ENCODE results near the gene ANKRD2.
"Not testable (repeated sequence)": the region's sequence is repeated elsewhere in the genome, so short reads cannot be mapped to it uniquely, and the experiment has no call there.

The ANKRD2 gene

DNA sequence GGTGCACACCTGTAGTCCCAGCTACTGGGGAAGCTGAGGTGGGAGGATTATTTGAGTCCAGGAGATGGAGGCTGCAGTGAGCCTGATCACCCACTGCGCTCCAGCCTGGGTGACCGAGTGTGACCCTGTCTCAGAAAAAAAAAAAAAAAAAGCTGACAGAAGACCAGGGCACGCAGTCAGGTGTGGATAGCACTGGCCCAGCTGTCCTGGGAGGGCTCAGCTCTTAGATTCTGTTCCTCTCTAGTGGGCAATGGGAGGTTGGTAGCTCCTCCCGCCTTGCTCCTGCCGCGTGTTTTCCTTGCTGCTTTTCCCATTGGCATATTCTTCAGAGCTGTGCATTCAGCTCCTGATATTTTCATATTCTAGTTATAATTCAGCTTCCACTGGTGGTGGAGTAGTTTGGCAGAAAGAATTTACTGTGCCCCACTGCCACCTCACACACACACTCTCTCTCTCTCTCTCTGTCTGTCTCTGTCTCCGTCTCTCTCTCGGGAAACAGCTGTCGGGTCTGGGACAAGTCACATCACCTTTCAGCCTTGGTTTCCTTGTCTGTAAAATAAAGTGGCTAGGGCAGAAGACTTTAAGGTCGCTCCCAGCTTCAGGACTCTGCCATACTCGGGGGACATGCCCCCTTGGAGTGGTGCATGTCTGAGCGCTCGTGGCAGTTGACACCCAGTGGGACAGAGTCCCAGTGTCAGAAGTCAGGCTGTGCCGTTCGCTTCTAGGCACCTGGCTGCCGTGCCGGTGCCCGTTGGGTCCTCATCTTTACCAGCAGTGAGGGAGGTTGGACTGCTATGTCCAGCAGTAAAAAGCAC, 25.9 kb upstream of the ANKRD2 start:
- DNase-seq, result no peak

DNA sequence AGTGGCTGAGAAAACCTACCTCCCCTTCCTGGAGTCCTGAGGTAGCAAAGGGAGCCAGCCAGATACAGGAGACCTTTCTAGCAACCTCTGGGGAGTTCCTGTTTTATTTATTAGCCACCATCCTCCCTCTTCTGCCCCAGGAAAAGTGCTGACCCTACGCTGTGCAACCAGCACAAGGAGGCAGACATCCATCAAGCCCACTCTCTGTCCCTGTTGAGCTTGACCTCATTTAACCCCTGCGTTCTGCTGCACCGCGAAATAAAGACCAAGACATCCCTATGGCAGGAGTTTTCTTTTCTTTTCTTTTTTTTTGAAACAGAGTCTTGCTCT, 25.3 kb upstream of the ANKRD2 start:
- DNase-seq, result no peak

DNA sequence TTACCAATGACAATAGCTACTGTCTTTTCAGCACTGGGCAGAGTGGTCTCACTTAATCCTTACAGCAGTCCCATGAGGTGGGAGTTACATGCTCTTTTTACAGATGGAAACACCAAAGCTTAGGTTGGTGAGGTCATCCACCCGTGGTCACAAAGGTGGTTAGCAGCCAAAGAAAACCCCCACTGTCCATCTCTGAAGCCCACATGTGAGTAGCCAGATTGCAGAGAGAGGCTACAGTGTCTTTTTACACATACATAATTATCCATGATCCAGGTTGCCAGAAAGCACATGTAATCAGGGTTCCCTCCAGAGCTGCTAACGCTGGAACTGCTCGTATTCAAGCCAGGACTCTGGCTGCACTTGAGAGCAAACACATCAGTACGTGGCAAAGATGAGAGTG, 24.6 kb upstream of the ANKRD2 start:
- DNase-seq, result no peak

DNA sequence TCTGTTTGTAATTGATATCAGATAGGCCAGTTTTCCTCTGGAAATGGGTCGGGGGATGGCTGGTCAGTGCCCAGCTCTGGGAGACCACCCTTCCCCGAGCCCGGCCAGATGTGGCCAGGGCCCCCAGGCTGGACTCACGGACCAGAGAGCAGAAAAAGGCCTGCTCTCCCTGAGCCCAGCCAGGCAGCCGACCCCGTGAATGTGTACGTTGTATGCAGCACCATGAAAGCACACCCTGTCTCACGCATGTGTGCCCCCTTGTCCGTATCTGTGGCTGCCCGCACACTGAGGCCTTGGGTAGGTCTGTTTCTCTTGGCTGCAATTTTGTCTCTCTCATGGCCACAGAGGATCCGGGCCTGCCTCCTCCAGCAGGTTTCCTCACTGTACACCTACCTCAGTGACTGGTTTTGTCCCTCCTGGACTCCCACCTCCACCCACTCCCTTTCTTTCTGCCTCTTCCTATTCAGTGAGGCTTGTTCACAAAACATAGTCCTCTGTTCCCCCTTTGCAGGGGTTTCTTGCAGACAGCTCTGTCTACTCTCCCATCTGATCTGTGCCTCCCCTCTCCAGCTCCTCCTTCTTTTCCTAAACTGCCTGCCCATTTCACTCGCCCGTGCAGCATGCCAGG, 23.6 kb upstream of the ANKRD2 start:
- no peak for DNase-seq

DNA sequence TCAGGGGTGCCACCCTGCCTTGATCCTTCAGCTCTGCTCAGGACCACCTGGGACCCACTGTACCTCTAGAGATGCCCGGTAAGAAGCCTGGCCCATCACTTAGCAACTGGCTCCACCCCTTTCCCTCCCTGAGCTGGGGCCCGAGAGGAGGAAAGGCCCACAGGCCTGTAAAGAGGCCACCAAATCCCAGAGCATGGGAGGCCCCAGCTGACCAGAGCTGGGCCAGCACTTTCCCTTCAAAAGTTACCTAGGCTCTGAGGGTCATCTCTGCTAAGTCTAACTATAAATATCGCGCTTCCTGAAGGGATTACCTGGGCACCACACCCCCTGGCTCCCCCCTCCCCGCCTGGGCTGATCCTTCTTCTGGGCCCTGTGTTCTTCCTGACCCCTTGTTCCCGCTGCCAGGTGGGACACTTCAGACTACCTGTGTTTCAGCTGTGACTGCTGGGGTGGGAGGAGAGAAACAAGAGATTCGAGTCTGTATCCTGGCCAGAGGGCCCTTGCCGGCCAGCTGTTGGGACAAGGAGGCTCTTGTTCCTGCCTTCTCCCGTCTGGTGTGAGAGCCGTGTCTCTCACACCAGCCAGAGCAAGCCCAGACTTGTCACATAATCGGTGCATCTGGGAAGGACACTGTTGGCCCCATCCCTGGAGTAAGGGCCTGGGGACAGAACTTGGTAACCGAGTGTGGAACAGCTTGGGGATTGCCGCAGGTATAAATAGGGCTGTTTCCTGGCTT, 22.8 kb upstream of the ANKRD2 start:
- peak; percentile 59 for DNase-seq

DNA sequence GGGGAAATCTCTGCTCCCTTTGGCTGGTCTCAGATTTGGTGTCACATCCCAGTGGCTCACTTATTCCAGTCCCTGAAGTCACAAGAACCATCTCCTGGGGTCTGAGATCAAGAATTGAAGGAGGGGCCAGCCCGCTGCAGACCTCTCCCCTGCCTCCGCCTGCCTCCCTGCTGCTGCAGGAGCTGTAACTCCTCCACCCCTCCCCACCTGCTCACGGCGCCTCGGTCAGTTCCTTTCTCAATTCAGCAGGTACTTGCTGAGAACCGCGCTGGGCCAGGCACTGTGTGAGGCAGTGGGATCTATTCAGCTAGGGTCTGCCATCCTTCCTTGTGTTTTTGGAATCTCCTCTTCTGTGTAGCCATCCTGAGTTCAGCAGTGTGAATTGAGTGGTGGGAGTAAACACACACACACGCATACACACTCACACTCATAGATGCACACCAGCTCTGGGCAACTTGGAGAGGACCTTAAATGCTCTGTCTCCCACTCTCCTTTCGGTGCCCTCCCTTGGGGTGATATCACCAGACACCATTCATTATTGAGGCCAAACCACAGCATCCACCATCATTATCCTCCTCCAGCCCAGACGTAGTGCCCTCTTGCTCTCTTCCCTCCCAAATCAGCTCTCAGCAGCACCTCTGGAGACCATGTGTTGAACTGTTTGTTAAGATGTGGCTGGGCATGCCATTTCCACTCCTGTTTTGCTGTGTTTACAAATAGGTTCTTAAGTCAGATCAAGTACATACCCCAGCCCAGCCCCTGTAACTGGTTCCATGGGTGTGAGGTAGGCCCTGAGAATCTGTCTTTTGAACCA, 22.0 kb upstream of the ANKRD2 start:
- DNase-seq, result no peak

DNA sequence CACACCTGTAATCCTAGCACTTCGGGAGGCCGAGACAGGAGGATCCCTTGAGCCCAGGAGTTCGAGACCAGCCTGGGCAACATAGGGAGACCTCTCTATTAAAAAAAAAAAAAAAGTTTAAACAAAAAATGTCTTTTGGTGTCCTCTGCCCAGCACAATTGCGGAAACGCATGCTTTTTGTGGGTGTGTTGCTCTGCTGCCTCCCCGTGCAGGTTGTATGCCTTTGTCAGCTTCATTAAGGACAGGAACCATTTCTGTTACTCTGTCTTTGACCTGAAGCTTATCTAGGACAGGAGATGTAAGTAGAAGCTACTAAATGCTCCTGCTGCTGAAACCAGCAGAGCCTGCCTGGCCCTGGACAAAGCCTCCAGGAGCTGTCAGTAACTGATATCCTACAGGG, 21.3 kb upstream of the ANKRD2 start:
- no peak for DNase-seq

DNA sequence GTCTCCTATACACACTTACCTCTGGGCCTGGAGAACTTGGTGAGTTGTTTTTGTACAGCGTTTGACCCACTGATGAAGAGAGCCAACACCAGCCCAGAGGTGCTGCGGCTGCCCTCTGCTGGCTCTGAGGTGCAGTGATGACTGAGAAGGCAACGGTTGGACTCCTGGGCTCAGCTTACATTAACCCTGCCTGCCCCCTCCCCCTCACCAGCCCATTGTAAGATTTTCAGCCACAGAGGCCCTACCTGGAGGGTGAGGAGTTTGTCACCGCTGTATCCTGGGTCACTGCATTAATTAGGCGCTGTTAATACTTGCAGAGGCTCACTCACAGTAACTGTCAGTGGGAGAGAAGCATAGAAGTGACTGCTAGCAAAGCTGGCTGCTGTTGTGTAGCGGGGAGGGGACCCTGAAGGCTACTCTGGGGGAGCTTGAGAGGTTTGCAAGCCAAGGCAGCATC, 19.0 kb upstream of the ANKRD2 start:
- DNase-seq, result peak; percentile 77

DNA sequence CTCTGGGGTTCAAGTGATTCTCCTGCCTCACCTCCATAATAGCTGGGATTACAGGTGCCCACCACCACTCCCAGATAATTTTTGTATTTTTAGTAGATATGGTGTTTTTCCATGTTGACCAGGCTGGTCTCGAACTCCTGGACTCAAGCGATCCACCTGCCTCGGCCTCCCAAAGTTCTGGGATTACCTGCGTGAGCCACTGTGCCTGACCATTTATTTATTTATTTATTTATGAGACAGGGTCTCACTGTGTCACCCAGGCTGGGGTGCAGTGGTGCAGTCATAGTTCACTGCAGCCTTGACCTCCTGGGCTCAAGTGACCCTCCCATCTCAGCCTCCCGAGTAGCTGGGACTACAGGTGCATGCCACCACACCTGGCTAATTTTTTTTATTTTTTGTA, 18.2 kb upstream of the ANKRD2 start:
- DNase-seq, result not testable (repeated sequence)

DNA sequence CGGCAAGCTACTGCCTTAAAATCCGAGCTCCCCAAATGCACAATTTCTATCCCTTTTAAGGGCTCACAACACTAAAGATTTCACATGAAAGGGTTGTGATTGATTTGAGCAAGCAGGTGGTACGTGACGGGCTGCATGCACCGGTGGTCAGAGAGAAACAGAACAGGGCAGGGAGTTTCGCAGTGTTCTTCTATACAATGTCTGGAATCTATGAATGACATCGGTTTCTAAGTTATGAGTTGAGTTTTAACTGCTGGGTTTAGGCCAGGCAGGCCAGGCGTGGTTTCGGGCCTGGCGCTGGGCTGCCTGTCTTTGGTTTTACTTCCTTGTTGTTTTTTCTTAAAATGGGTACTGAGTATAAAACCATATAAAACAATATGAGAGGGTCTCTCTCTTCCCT, 17.0 kb upstream of the ANKRD2 start:
- DNase-seq, result not testable (repeated sequence)

DNA sequence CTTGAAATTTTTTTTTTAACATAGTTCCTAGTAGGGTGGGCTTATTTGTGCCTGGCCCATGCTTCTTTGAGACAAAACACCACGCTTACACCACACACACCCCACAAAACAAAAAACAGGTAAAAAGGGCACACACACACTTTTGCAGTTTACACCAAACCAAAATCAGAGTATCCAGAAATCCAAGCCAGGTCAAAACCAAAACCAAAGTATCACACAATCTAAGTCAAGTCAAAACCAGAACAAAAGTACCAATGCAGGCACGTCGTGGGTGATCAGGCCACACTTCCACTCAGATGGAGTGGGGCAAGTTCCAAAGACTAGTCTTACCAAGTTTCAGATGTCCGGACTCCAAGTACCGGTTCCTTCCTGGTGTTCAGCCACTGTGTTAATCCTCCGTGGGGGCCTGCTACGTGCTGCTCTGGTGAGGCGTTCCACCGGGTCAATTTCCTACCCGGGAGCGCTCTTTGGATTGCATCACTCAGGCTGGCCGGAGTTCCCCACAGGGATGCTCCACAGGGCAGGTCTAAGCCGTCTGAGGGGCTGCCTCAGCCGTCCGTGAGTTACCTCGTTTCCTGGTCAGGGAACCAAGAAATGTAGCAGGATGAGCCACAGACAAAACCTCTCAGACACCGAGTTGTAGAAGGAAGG, 11.7 kb upstream of the ANKRD2 start:
- not testable (repeated sequence) for DNase-seq

DNA sequence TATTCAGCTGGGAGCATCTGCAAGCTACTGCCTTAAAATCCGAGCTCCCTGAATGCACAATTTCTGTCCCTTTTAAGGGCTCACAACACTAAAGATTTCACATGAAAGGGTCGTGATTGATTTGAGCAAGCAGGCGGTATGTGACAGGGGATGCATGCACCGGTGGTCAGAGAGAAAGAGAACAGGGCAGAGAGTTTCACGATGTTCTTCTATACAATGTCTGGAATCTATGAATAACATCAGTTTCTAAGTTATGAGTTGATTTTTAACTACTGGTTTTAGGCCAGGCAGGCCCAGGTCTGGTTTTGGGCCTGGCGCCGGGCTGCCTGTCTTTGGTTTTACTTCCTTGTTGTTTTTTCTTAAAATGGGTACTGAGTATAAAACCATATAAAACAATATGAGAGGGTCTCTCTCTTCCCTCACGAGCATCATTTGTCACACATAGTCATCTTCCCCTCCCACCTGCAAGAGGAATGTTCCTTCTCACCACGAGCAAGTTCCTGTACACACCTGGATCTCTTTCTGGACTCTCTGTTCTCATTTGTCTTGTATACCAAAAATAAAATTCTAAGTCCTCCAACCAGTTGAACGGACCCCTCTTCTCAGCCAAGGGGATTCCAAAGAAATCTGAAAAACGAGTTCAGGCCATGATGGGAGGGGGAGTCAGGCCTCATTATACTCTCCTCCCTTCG, 11.0 kb upstream of the ANKRD2 start:
- not testable (repeated sequence) for DNase-seq

DNA sequence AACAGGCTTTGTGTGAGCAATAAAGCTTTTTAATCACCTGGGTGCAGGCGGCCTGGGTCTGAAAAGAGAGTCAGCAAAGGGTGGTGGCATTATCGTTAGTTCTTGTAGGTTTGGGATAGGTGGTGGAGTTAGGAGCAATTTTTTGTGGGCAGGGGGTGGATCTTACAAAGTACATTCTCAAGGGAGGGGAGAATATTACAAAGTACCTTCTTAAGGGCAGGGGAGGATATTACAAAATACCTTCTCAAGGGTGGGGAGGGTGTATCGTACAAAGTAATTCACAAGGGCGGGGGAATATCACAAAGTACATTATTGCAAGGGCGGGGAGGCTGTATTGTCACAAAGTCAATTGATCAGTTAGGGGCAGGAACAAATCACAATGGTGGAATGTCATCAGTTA, 10.2 kb upstream of the ANKRD2 start:
- not testable (repeated sequence) for DNase-seq

DNA sequence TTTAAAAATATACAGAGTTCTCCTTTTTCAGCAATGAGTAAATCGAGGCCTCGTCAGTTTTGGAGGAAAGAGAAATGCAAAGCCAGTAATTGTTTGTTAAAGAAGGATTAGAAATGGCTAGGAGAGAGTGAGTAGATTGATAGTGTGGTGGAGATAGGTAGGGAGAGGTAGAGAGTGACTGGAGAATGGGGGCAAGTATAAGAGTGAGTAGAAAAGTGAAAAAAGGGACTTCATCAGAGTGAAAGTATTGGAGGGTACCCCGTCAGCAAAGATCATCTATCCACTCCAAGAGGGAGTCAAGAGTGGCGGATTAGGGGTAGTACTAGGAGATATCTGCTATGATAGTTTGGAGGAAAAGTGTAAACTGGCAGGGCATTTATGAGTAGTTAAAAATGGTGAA, 9.2 kb upstream of the ANKRD2 start:
- DNase-seq, result no peak

DNA sequence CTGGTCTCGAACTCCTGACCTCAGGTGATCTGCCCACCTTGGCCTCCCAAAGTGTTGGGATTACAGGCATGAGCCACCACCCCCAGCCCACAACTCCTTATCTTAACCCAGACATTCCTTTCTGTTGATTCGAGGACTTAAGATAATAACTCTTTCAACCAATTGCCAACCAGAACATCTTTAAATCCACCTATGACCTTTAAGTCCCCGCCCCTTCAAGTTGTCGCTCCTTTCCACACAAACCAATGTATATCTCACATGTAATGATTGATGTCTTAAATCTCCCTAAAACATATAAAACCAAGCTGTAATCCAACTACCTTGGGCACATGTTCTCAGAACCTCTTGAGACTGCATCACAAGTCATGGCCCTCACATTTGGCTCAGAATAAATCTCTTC, 7.8 kb upstream of the ANKRD2 start:
- no peak for DNase-seq

DNA sequence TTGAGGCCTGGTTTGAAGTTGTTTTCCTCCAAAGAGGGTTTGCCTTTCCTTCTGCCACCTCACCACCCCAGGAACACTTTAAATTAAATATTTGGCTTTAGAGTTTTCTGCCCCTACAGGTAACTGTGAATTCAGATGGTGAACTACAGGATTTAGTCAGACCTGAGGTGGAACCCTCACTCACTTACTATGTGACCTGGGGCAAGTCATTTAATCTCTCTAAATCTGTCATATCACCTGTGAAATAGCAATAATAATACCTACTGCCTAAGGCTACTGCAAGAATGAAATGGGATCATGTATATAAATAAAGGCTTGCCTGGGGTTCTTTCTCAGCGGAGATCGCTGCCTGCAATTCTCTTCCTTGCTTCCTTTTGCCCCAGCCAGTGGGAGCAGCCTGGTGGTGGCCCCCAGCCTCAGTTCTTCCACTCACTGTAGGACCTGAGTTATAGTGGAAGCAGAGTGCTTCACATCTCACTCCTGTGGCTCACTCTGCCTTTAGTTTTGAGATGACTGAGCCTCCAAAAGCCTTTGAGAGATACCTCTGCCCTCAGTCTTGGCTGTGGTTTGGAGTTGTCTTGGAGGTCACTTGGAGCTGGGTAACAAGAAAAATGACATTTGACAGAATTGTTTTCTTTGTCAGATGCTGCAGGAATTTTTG, 6.1 kb upstream of the ANKRD2 start:
- DNase-seq, result no peak

DNA sequence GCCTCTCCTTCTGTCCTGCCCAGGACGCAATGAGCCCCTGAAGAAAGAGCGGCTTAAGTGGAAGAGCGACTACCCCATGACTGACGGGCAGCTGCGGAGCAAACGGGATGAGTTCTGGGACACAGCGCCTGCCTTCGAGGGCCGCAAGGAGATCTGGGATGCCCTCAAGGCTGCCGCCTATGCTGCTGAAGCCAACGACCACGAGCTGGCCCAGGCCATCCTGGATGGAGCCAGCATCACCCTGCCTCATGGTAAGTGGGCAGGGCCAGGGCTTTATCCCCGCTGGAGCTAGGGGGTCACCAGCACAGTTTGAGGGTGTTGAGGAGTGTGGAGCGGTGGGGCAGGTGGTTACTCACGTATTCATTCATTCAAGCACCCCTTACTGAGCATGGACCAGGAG, 4.7 kb upstream of the ANKRD2 start:
- DNase-seq, result no peak

DNA sequence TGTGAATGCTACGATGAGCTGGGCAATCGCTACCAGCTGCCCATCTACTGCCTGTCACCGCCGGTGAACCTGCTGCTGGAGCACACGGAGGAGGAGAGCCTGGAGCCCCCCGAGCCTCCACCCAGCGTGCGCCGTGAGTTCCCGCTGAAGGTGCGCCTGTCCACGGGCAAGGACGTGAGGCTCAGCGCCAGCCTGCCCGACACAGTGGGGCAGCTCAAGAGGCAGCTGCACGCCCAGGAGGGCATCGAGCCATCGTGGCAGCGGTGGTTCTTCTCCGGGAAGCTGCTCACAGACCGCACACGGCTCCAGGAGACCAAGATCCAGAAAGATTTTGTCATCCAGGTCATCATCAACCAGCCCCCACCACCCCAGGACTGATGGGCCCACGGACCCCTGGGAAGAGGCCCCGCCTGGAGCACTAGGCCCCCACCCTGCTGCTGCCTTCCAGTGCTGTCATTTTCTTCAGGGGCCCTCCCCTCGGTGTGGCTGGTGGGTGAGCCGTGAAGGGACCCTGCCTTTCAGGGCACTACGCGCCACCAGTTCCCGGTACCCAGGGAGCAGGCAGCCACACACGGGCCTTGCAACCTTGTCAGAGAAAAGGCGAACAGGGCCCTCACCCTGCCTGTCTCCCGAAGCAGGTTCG, 2.3 kb upstream of the ANKRD2 start:
- DNase-seq, result no peak

DNA sequence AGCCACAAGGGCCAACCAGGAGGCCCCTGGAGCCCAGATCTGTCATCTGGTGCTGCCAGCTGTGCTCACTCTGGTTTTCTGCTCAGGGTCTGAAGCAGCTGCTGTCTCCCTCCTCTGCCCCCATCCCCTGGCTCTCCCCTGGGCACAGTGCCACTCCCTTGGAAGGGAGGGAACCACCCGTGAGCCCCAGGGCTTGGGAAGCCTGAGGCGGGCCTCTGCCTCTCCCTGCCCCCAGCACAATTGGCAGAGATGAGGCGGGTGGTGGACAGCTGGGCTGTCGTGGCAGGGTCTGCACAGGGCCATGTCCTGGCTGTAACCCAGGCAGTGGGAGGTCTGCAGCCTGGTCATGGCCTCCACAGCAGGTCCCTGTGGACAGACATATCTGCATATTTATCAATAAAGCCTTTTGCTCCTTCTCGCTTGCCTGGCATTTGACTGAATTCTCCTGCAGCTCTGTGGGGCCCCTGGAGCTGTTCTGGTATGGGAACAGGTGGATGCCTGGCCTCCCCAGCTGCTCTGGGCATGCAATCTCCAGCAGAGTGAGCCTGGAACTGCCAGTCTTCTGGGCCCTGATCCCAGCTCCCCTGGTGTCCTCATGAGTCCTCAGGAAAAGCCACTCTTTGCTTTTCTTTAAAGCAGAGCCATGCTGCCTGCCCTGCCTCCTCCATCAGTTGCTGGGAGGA, 1.6 kb upstream of the ANKRD2 start:
- DNase-seq, result peak; percentile 67

DNA sequence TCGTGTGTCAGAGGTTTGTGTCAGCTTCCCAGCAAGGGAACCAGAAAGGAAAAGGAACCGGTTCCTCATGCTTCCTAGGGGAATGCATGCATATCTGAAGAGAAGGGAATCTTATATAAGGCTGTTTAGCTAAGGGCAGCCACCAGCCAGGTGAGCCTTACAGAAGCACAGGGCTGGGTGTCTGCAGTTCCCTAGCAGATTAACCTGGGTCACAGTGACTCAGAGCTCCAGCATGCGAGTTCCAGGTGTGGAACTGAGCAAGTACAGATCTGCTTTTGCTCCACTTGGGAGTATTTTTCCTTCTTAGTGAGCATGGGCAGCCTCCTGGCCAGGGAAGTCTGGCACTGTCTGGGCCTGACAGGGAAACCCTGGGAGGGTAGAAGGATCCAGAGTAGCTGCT, 957 bp upstream of the ANKRD2 start:
- DNase-seq, result no peak

Data from right forelimb (tissue), 1 donor.